Peyer's patch (tissue), 4 donors: ENCODE results near the gene KAZN. TPM values are rescaled to one million over a fixed set of nuclear protein-coding genes. Genes with fewer than 3 reads are reported as not detected.

Source experiments
- DNase-seq, 3 donors: peaks; one replicate each; pipeline ENCODE4 v3.0.0-alpha.2; 2017 to 2019
- H3K27ac ChIP-seq, 4 donors: fragments of 200-600 bp; sonication (generic); one replicate each; pipeline ENCODE4 v1.5.1; 2016 to 2019
- H3K27me3 ChIP-seq, 2 donors: fragments of 200-600 bp; sonication (generic); one replicate each; pipeline ENCODE4 v1.5.1; 2019
- H3K36me3 ChIP-seq, 3 donors: fragments of 200-600 bp; sonication (generic); one replicate each; pipeline ENCODE4 v1.5.1; 2016 to 2019
- H3K4me1 ChIP-seq, 4 donors: fragments of 200-600 bp; sonication (generic); one replicate each; pipeline ENCODE4 v1.5.1; 2016 to 2019
- H3K4me3 ChIP-seq, 4 donors: fragments of 200-600 bp; sonication (generic); 1 replicate in 3 of 4; 2 replicates in 1 of 4; pipeline ENCODE4 v1.5.1; 2016 to 2019; ENCODE audit warnings: mild to moderate bottlenecking in 1 of 4
- H3K9me3 ChIP-seq, 4 donors: fragments of 200-600 bp; sonication (generic); one replicate each; pipeline ENCODE4 v1.5.1; 2016 to 2019; ENCODE audit warnings: mild to moderate bottlenecking in 1 of 4
- POLR2A ChIP-seq, 2 donors: fragments of 450-650 bp; IDR thresholded peaks; one replicate each; pipeline ENCODE4 v1.5.1; 2017; ENCODE audit warnings: antibody characterized with exemption in 2 of 2, mild to moderate bottlenecking in 2 of 2, moderate library complexity in 2 of 2
- total RNA-seq, 4 donors: library from RNA; depleted of rRNA; stranded (reverse); fragments of >200 nt; gene quantifications; one replicate each; pipeline ENCODE4 v1.1.0, GENCODE V29; 2016
- TF ChIP-seq, protein P1 (sequence below), 6 experiments: fragments of 450-650 bp in 4 of 6; fragments of 200-600 bp in 2 of 6; sonication (generic) in 1 of 6; IDR thresholded peaks; one replicate each; pipeline ENCODE4 v1.5.1; 2017 to 2019; ENCODE audit warnings: antibody characterized with exemption in 6 of 6, mild to moderate bottlenecking in 3 of 6, moderate library complexity in 1 of 6

The KAZN gene
- total RNA-seq, 4 donors from 2014 or later, result 14.9 to 25.5 (median 21.7) TPM

DNA sequence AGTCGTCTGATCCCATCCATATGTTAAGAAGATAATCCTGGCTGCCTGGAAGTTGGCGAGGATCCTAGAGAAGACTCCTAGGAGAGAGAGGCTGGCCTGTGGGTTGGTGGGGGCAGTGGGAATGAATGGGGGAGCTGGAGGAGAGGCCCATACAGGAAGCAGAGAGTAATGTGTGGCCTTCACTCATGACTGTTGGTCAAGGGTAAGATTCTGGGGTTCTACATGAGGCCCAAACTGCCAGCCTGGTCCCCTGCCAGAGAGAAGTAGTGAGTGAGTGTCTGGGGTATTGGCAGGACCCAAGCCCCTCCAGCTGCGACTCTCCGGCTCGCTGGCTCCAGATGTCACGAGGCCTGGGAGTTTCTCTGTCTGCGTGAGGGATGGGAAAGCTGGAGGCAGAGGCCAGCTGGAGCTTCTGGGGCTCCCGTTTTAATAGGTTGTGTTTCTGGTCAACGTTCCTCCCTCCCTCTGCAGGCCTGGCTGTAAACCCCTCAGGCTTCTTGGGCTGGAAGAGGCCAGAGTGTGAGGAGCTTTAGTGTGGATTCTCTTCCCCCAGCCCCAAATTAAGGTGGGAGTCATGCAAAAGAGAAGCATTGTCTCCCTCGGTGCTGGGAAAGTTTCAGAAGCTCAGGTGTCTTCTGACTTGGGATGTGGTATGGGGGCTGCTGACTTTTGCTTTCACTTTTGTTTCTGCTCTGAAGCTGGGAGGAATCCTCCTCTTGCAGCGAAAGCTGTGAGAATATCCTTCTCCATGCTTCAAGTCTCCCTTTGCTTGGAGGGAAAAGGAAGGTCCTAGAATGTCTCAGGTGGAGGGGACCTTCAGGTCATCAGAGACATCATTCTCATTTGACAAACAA lies 557.6 kb downstream of the KAZN start:
- no peaks in the 10 kb centered on the region for H3K27me3 ChIP-seq
- H3K27ac ChIP-seq, result peak overlapping the region in 3 of 4 donors; percentile 38 to 96 (median 96)
- no peak for TF ChIP-seq POLR2A (IDR thresholded peaks at IDR 0.05)
- TF ChIP-seq, protein P1, sequence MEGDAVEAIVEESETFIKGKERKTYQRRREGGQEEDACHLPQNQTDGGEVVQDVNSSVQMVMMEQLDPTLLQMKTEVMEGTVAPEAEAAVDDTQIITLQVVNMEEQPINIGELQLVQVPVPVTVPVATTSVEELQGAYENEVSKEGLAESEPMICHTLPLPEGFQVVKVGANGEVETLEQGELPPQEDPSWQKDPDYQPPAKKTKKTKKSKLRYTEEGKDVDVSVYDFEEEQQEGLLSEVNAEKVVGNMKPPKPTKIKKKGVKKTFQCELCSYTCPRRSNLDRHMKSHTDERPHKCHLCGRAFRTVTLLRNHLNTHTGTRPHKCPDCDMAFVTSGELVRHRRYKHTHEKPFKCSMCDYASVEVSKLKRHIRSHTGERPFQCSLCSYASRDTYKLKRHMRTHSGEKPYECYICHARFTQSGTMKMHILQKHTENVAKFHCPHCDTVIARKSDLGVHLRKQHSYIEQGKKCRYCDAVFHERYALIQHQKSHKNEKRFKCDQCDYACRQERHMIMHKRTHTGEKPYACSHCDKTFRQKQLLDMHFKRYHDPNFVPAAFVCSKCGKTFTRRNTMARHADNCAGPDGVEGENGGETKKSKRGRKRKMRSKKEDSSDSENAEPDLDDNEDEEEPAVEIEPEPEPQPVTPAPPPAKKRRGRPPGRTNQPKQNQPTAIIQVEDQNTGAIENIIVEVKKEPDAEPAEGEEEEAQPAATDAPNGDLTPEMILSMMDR (IDR thresholded peaks at IDR 0.05), result no peak
- peak overlapping the region in 1 of 4 donors; percentile 23 for H3K4me3 ChIP-seq
- H3K36me3 ChIP-seq, result no peaks in the 10 kb centered on the region
- DNase-seq, result peak in 1 of 3 donors; percentile 38
- H3K4me1 ChIP-seq, result peaks cover 0 to 67% (median 3%) of the 10 kb centered on the region in 4 donors
- no peaks in the 10 kb centered on the region for H3K9me3 ChIP-seq

DNA sequence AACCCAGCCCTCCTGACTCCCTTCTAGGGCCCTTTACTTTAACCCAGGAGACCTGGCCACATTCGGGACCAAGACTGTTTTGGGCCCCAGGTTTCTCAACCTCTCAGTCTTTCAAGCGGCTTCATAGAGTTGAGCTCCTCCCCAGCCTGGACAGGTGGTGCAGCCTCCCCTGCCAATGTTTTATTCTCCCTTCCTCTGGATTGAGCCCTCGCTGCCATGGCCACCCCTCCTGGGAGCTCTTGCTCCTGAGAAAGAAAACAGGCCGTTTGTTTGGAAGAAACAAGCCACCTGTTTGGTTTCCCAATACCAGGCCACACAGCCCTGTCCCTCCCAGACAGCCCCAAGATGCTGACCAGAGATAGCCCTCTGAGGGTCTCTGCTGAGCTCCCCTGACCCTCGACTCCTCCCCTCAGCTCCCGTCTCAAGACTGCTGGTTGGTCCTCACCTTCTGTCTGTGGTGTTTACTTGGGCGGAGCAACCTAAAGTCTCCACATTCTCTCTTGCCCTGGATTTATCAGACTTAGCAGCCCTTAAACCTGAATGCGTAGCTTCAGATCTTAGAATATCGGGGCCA lies 558.4 kb downstream of the KAZN start:
- H3K27ac ChIP-seq, result peak overlapping the region in 2 of 4 donors; percentile 96
- H3K27me3 ChIP-seq, result no peaks in the 10 kb centered on the region
- peak in 1 of 3 donors; percentile 42 for DNase-seq
- H3K36me3 ChIP-seq, result no peaks in the 10 kb centered on the region
- H3K4me1 ChIP-seq, result peaks cover 0 to 60% (median 3%) of the 10 kb centered on the region in 4 donors
- H3K9me3 ChIP-seq, result no peaks in the 10 kb centered on the region
- no peak for TF ChIP-seq POLR2A (IDR thresholded peaks at IDR 0.05)
- TF ChIP-seq, protein P1 (IDR thresholded peaks at IDR 0.05), result no peak
- no peak overlapping the region for H3K4me3 ChIP-seq

DNA sequence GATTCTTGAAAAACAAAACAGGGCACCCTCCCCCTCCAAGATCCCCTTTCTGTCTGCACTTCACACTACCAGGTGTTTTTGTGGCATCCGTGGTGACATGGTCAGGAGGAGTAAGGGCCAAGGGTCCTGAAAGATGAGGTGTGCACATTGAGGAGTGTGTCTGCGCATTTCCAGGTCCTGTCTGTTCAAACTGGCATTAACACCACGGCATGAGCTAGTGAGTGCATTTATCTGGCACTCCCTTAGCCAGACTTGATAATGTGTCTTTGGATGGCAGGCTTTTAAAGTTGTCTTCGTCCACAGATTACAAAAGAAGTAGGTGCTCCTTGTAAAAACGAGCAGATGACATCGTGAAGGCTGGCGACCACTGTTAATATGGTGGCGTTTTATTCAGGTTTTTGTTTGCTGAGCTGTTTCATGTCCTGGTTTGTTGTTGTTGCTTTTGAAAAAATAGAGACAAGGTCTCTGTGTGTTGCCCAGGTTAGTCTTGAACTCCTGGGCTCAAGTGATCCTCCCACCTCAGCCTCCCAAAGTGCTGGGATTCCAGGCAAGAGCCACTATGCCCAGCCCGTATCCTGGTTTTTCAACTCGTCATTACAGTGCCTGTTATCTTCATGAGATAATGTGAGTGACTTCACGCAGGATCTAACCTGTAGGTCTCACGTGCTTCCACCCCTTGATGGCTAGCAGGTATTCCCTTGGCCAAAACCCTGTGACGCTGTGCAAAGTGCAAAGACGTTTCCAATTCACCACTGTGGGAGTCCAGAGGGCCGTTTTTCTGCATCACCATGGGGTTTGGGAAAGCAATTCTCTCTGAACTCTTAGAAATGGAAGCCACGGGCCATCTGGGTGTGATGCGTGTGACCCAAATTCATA lies 559.3 kb downstream of the KAZN start:
- Histone ChIP-seq H3K27ac (peak overlapping the region in 2 of 4 donors; percentile 46 to 96), H3K36me3 (no peaks in the 10 kb centered on the region), H3K4me1 (peaks cover 0 to 56% (median 3%) of the 10 kb centered on the region in 4 donors), H3K27me3 (no peaks in the 10 kb centered on the region), H3K9me3 (no peaks in the 10 kb centered on the region), H3K4me3 (no peak overlapping the region)
- DNase-seq, result no peak
- TF ChIP-seq, protein P1 (IDR thresholded peaks at IDR 0.05), result no peak
- no peak for TF ChIP-seq POLR2A (IDR thresholded peaks at IDR 0.05)

DNA sequence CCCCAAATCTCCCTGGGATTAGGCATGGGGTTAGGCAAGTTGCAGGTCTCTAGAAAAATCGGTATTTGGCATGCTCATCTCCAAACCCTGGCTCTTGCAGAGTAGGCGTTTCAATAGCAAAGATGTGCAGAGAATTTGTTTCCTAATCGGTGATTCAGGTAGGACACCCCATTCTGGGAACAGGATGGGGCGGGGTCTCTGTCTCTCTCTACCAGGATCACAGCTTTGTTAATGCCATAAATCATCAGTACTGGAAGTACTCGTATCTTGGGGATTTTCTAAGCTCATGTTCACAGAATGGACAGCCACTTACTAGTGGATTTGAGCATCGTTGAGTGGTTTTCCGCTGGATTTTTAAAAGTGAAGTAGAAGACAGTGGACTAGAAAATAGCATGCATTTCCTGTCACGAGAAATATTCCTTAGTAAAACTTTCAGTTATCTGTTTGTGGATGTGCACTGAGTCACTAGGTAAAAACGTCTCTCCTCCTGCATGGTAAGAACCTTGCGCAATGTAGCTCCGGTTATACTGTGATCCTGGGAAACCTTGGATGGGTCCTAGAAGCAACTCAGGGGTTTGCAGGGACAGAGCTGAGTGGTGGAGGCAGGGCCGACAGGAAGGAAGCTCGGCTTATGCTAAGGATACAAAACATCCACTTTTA lies 560.2 kb downstream of the KAZN start:
- DNase-seq, result no peak

More for the DNA sequence above, 560.2 kb downstream of the KAZN start:
- no peaks in the 10 kb centered on the region for H3K9me3 ChIP-seq
- H3K4me3 ChIP-seq, result no peak overlapping the region
- TF ChIP-seq POLR2A (IDR thresholded peaks at IDR 0.05), result no peak
- TF ChIP-seq, protein P1 (IDR thresholded peaks at IDR 0.05), result no peak
- no peaks in the 10 kb centered on the region for H3K27me3 ChIP-seq
- H3K27ac ChIP-seq, result peak overlapping the region in 2 of 4 donors; percentile 46 to 64
- H3K4me1 ChIP-seq, result peaks cover 0 to 56% (median 1%) of the 10 kb centered on the region in 4 donors
- H3K36me3 ChIP-seq, result no peaks in the 10 kb centered on the region
